ENCODE results near the gene KRT4. TPM values are rescaled to one million over a fixed set of nuclear protein-coding genes. Genes with fewer than 3 reads are reported as not detected.
A peak's percentile ranks its signal among the peaks of the same experiment; 100 is the strongest.

Gene KRT4
- total RNA-seq, 1 experiment from 2014 or later: 5.2 TPM

DNA sequence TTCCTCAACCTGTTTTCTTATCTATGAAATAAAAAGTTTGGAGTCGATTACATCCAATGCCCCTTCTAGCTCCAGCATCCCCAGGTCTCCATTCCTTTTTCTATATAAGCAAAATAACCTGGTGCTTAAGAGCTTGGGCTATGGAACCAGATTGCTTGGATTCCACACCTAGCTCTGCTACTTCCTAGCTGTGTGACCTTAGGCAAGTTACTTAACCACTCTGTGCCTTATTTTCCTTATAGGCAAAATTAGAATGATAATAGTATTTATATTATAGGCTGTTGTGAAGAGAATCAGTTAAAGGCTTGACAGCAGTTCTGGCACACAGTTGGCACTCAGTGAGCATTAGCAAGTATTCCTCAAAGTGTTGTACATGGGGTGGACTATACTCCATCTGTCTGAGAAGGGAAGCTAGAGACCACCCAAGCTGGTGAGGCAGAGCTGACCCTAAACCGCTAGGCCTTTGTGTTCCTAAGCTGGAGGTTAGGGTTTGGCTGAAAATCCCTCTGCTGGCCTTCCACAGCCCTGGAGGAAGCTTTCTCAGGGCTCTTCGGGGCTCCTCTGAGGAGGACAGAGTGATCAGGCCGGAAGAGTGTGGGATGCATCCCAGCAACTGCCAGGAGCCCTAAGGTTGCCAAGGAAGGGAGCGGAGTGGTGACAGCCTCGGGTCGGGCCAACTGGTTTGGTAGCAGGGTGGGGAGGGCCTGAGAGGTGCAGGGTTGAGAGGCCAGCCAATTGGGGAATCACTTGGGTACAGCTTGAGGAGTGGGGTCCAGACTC is 6.0 kb upstream of the KRT4 start:
- no peaks in the 10 kb centered on the region for H3K9me3 Mint-ChIP-seq (ENCODE audit: unreplicated experiment)
- peak overlapping the region; percentile 10 for H3K27ac Mint-ChIP-seq (ENCODE audit: unreplicated experiment)

DNA sequence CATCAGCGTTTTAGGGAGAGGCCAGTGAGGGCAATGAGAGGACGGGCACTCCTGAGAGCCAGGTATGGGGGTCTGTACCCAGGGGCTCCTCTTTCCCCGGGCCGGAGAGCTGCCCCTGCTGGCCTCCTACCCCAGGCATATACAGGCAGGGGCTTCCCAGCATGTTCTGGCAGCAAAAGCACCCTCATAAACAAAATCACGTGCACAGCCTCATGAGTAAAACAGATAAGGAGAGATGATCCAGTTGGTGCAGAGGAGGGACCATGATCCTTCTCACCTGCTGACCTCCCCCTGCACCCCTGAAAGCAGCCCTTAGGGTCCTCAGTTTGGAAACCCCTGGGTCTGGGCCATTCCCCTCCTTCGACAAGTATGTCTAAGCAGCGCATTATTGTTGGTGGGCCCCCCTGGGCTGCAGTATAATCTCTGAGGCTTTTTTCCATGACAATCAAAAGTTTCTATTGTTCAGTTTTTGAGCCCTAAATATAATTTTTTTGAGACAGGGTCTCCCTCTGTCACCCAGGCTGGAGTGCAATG is 5.0 kb upstream of the KRT4 start:
- Histone ChIP-seq H3K36me3 (ENCODE audit: control insufficient read depth, insufficient read depth, low read length) (no peaks in the 10 kb centered on the region), H3K9me3 (no peaks in the 10 kb centered on the region), H3K4me3 (ENCODE audit: low read depth, low read length) (no peak overlapping the region), H3K27me3 (replicated peaks; ENCODE audit: control insufficient read depth, insufficient read depth, low read length) (no peaks in the 10 kb centered on the region), H3K4me1 (peaks cover 26% of the 10 kb centered on the region)
- no peak for DNase-seq
- TF ChIP-seq, protein P1, sequence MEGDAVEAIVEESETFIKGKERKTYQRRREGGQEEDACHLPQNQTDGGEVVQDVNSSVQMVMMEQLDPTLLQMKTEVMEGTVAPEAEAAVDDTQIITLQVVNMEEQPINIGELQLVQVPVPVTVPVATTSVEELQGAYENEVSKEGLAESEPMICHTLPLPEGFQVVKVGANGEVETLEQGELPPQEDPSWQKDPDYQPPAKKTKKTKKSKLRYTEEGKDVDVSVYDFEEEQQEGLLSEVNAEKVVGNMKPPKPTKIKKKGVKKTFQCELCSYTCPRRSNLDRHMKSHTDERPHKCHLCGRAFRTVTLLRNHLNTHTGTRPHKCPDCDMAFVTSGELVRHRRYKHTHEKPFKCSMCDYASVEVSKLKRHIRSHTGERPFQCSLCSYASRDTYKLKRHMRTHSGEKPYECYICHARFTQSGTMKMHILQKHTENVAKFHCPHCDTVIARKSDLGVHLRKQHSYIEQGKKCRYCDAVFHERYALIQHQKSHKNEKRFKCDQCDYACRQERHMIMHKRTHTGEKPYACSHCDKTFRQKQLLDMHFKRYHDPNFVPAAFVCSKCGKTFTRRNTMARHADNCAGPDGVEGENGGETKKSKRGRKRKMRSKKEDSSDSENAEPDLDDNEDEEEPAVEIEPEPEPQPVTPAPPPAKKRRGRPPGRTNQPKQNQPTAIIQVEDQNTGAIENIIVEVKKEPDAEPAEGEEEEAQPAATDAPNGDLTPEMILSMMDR (IDR thresholded peaks at IDR 0.05; ENCODE audit: insufficient read depth in 1 of 2, low read depth in 1 of 2, low read length in 1 of 2, severe bottlenecking in 1 of 2, unreplicated experiment in 1 of 2): no peak
- no peak overlapping the region for H3K27ac Mint-ChIP-seq (ENCODE audit: unreplicated experiment)
- intact Hi-C loops (cut with micrococcal nuclease; ENCODE audit: unreplicated experiment): no loop called here
- no peak overlapping the region for H3K4me3 Mint-ChIP-seq (ENCODE audit: unreplicated experiment)
- ChIA-PET CTCF (no interaction called here), POLR2A (no interaction called here)
- no peaks in the 10 kb centered on the region for H3K9me3 Mint-ChIP-seq (ENCODE audit: unreplicated experiment)
- BruUV-seq (replicated peaks): no TSS peak
- H3K27me3 Mint-ChIP-seq (ENCODE audit: insufficient read depth, unreplicated experiment): no peaks in the 10 kb centered on the region
- H3K4me1 Mint-ChIP-seq (ENCODE audit: low read depth, unreplicated experiment): peaks cover 32% of the 10 kb centered on the region
- H3K36me3 Mint-ChIP-seq (ENCODE audit: insufficient read depth, unreplicated experiment): no peaks in the 10 kb centered on the region

More for the DNA sequence above, 6.0 kb upstream of the KRT4 start:
- Mint-ChIP-seq H3K4me3 (ENCODE audit: unreplicated experiment) (no peak overlapping the region), H3K4me1 (ENCODE audit: low read depth, unreplicated experiment) (peaks cover 26% of the 10 kb centered on the region), H3K36me3 (ENCODE audit: insufficient read depth, unreplicated experiment) (no peaks in the 10 kb centered on the region), H3K27me3 (ENCODE audit: insufficient read depth, unreplicated experiment) (no peaks in the 10 kb centered on the region)
- intact Hi-C loops (cut with micrococcal nuclease; ENCODE audit: unreplicated experiment): no loop called here
- Histone ChIP-seq H3K27me3 (replicated peaks; ENCODE audit: control insufficient read depth, insufficient read depth, low read length) (no peaks in the 10 kb centered on the region), H3K9me3 (no peaks in the 10 kb centered on the region), H3K4me3 (ENCODE audit: low read depth, low read length) (no peak overlapping the region), H3K4me1 (peaks cover 16% of the 10 kb centered on the region), H3K36me3 (ENCODE audit: control insufficient read depth, insufficient read depth, low read length) (no peaks in the 10 kb centered on the region)
- no peak for DNase-seq
- no TSS peak for BruUV-seq (replicated peaks)
- TF ChIP-seq, protein P1 (IDR thresholded peaks at IDR 0.05; ENCODE audit: insufficient read depth in 1 of 2, low read depth in 1 of 2, low read length in 1 of 2, severe bottlenecking in 1 of 2, unreplicated experiment in 1 of 2): no peak
- CTCF ChIA-PET: interaction anchor here (0.6 kb wide), 1 partner anchor 107 kb away, joined by 4 read pairs; no protein-coding TSS in a partner anchor
- POLR2A ChIA-PET: interaction anchor here (0.6 kb wide), 1 partner anchor 49 kb away, joined by 3 read pairs; no protein-coding TSS in a partner anchor

DNA sequence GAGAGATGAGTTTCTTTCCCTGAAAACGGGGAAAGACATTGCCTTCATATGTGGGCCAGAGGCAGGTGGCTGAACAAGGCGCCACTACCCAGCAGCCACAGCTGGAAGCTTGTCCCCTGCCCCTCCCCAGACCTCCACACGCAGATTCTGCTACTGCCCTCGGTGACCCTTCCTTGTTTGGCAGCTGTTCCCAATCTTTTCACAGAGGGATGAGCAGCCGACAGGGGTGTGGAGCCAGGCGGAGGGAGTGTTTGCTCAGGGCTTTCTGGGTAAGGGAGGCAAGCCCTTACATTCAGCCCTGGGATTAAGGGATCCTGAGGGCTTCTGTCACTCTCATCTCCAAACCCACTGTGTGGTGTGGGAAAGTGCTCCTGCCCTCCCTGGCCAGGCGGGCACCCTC is 4.5 kb upstream of the KRT4 start:
- H3K27ac Mint-ChIP-seq (ENCODE audit: unreplicated experiment): no peak overlapping the region
- H3K4me3 Mint-ChIP-seq (ENCODE audit: unreplicated experiment): no peak overlapping the region
- DNase-seq: peak; percentile 55 to 60
- intact Hi-C loops (cut with micrococcal nuclease; ENCODE audit: unreplicated experiment): no loop called here
- H3K36me3 Mint-ChIP-seq (ENCODE audit: insufficient read depth, unreplicated experiment): no peaks in the 10 kb centered on the region
- no peaks in the 10 kb centered on the region for H3K9me3 Mint-ChIP-seq (ENCODE audit: unreplicated experiment)
- no peaks in the 10 kb centered on the region for H3K9me3 ChIP-seq
- H3K4me1 ChIP-seq: peaks cover 31% of the 10 kb centered on the region
- POLR2A ChIA-PET: no interaction called here
- no peaks in the 10 kb centered on the region for H3K36me3 ChIP-seq (ENCODE audit: control insufficient read depth, insufficient read depth, low read length)
- peaks cover 32% of the 10 kb centered on the region for H3K4me1 Mint-ChIP-seq (ENCODE audit: low read depth, unreplicated experiment)
- TF ChIP-seq, protein P1 (IDR thresholded peaks at IDR 0.05; ENCODE audit: insufficient read depth in 1 of 2, low read depth in 1 of 2, low read length in 1 of 2, severe bottlenecking in 1 of 2, unreplicated experiment in 1 of 2): no peak
- H3K27me3 Mint-ChIP-seq (ENCODE audit: insufficient read depth, unreplicated experiment): no peaks in the 10 kb centered on the region
- H3K4me3 ChIP-seq (ENCODE audit: low read depth, low read length): no peak overlapping the region
- CTCF ChIA-PET: interaction anchor here (0.6 kb wide), 1 partner anchor 16 kb away, joined by 3 read pairs; no protein-coding TSS in a partner anchor
- no TSS peak for BruUV-seq (replicated peaks)
- no peaks in the 10 kb centered on the region for H3K27me3 ChIP-seq (replicated peaks; ENCODE audit: control insufficient read depth, insufficient read depth, low read length)
